NCI-H2196 treated with DMSO at 0.1 percent for 48 hours (cell line): Measurements from ENCODE around the gene KPNB1.

Source experiments
- DNase-seq: peaks from one replicate; lab custom pipeline; 2025; ENCODE audit not compliant: unreplicated experiment; lab: John Stamatoyannopoulos, UW

KPNB1 gene

GRCh38 chr17:47728214-47728877, 78.6 kb downstream of the KPNB1 start:
- no peak for DNase-seq

- no peak for DNase-seq
Observed at GRCh38 chr17:47729476-47729875, 79.8 kb downstream of the KPNB1 start.

- DNase-seq: no peak
Observed at GRCh38 chr17:47730681-47731080, 81.0 kb downstream of the KPNB1 start.

GRCh38 chr17:47731396-47731795, 81.7 kb downstream of the KPNB1 start:
- DNase-seq: no peak

- DNase-seq: no peak
Observed at GRCh38 chr17:47732399-47733046, 82.8 kb downstream of the KPNB1 start.

- DNase-seq: no peak
Observed at GRCh38 chr17:47733047-47733673, 83.4 kb downstream of the KPNB1 start, which contains the start of gene TBX21. TBX21 (plus strand) TSS chr17:47733236; CDS start chr17:47733455, 219 bp downstream.

GRCh38 chr17:47733674-47734410, 84.1 kb downstream of the KPNB1 start:
- no peak for DNase-seq

GRCh38 chr17:47735139-47735464, 85.4 kb downstream of the KPNB1 start:
- no peak for DNase-seq
